HG03571 (cell line): ENCODE measurements around the gene CHST11.
A peak's percentile ranks its signal among the peaks of the same experiment; 100 is the strongest.
"Not testable (repeated sequence)": the region's sequence is repeated elsewhere in the genome, so short reads cannot be mapped to it uniquely, and the experiment has no call there.

Experiments
- ATAC-seq: cut with Tn5 transposase; IDR thresholded peaks from one replicate; pipeline ENCODE4 v1.9.1; 2021; ENCODE audit not compliant: unreplicated experiment

Gene CHST11

DNA sequence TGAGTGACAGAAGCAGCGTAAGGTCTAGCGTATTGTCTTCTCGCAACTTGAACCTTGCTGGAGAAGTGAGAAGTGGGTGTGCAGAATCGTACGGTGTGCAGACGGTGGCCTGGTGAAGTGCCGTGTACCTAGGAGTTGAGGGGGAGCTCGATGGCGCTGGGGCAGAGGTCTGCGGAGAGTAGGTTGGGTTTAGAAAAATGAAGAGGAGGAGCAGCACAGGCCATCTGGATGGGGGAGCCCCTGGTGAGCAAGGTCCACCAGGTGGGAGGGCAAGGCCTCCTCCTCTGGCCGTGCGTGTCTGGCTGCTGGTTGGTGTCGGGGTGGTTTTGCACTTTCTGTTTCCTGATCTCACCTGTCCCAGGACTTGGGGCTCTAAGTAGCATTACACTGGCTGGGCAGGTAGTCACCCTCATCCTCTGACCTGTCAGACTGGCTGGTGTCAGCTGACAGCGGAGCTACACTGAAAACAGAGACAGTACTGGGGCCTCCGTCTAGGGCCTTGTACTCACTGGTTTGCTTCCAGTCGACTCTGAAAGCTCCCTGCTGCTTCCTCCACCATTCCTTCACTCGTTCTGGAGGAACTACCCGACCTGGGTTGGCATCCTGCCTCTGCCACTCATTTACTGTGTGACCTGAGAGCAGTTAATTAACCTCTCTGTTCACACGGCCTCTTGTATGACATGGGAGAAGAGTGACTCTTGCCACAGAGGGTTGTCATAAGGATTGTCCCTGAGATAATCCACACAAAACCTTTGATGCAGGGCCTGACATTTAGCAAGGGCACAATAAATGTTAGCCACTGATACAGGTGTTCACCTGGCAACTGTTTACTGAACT is 273.1 kb downstream of the CHST11 start:
- ATAC-seq: no peak

DNA sequence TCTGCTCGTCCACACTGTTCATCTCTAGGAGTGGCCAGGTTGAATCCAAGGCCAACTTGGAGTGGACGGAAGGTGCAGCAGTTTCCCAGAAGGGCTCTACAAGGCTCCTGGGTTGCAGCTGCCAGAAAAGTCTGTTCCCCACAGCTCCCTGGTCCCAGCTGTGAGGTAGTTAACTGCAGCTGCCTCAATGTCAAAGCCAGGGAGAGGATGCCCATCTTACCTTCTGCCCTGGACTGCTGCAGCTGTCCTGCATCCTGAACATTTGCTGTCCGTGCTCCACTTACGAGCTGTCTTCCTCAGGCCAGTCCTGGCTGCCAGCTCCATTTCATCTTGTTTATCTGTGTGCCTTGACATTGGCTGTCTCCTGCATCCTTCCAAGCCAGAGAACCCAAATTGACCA is 274.0 kb downstream of the CHST11 start:
- ATAC-seq: no peak

- no peak for ATAC-seq
Observed at GRCh38 chr12:104733717-104734175, 277.0 kb downstream of the CHST11 start.

DNA sequence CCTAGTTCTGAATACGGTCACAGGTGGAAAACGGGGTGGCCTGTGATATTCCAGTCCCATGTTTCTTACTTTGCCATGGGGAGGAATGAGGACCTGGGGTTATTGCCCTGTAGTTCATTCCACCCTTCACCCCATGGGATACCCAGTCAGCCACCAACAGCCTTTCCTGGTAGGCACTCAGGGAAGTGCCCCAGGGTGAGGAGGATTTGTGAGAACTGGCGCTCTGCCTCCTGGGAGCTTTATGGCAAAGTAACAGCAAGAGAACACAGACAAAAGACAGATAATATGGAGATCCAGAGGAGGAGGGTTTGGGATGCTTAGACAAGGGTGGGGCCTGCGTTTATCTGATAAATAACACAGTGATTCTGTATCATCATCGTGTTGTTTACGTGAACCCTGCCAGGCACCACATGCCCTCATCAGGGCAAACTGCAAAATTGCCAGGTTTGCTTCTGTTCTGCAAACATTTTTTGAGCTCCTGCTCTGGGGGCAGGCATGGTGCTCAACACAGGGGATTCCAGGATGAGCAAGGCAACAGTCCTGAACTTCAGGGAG is 277.9 kb downstream of the CHST11 start:
- no peak for ATAC-seq

DNA sequence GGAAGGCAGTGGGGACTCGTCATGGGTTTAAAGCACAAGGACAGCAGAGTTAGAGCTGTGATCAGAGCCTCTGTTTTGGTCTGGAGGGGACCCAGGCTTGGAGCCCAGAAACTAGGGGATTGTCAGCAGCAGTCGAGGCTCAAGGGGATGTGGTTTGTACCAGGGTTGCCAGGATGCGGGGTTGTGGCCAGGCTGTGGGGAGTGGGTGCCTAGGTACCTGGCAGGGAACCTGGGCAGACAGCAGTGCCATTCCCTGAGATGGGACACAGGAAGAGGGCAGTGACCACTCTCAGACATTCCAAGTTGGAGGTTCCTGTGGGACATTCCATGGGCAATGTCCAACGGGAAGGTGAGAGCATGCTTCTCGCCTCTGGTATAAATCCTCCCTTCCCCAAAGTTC is 279.1 kb downstream of the CHST11 start:
- ATAC-seq: no peak

DNA sequence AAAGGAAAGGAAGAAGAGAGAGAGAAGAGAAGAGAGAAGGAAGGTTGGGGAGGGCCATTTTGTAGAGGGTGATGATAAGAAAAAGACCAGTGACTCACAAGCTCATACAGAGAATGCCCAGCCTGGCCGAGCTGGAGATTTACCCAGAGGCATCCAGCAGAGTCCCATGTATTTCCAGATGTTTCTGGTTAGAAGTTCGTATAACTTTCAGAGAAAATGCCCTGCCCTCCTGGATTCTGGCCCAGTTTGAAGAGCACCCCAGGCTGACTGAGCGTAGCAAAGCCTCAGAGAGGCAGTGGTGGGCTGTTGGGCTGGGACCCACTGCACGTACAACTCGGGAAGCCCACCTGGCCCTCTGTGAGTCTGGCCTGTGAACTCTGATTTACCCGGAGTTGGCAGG is 279.6 kb downstream of the CHST11 start:
- ATAC-seq: no peak

- ATAC-seq: no peak
Observed at GRCh38 chr12:104737113-104737512, 280.4 kb downstream of the CHST11 start.

- no peak for ATAC-seq
Observed at GRCh38 chr12:104737791-104738301, 281.1 kb downstream of the CHST11 start.

GRCh38 chr12:104738331-104738730 is 281.6 kb downstream of the CHST11 start:
- no peak for ATAC-seq

DNA sequence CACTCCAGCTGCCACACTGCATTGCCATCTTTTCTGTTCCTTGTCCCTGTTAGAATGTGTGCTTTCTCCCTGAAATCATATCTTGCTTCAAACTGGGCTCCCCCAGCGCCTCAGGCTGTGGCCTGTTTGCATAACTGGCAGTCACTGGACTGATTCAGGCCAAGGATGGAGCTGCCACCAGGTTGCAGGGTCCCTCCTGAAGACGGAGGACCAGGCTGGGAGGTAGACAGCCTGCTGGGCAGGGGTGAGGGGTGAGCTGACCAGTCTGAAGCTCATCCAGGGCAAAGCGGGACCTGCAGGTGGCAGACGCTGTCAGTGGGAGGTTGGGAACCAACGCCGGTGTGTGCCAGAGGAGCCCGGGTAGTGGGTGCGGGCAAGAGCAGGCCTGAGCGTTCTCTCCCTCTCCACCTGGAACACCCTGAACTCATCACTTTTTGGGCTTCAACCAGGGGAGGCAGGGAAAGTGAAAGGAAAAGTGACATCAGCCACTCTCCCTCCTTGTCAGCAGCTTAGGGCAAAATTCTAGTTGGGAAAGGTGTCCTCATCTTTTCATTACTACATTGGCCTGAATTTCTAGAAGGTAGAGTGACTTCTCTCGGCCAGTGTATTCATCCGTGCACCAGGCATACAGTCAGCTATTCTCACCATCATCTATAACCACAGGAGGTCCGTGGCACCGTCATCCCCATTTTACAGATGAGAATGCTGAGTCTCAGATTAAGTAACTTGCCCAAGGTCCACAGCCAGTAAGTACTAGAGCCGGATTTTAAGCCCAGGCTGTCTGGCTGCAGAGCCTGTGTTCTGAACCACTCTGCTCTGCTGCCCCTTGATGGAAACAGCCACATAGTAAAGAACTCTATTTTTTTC is 282.3 kb downstream of the CHST11 start:
- ATAC-seq: no peak

DNA sequence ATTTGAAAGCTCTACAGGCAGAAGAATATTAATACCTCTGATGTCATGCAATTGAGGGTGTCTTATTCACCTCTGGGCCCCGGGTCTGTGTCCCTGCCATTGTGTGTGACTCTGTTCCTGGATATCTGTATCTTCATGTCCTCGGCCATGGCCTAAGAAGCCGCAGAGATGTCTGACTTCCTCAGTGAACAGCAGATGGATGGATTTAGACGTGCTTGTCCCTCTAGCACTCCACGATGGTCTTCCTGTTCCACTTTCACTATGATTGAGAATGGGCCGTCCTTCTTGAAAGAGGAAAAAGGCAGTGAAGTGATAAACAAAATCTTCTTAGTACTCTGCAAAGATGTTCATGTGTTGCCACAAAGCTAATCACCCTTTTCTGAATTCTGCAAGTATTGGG is 283.9 kb downstream of the CHST11 start:
- ATAC-seq: peak; percentile 67

DNA sequence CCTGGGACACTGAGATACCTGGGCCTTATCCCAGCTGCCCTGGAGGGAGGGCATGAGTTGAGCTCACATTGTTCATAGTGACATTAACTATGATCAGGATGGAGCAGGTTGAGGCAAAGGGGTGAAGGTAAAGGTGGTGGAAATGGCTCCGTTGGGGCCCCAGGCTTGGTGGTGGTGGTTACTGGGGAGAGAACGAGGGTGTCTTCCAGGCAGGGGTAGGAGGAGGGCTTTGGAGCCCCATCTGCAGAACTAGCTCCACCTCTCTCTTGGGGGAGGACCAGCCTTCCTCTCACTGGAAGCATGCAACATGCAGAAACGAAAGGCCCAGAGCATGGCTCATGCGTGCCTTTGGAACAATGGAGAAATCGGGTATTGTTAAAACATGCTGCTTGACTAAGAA is 284.3 kb downstream of the CHST11 start:
- ATAC-seq: peak; percentile 22

- ATAC-seq: no peak
Observed at GRCh38 chr12:104741497-104742367, 285.0 kb downstream of the CHST11 start.

DNA sequence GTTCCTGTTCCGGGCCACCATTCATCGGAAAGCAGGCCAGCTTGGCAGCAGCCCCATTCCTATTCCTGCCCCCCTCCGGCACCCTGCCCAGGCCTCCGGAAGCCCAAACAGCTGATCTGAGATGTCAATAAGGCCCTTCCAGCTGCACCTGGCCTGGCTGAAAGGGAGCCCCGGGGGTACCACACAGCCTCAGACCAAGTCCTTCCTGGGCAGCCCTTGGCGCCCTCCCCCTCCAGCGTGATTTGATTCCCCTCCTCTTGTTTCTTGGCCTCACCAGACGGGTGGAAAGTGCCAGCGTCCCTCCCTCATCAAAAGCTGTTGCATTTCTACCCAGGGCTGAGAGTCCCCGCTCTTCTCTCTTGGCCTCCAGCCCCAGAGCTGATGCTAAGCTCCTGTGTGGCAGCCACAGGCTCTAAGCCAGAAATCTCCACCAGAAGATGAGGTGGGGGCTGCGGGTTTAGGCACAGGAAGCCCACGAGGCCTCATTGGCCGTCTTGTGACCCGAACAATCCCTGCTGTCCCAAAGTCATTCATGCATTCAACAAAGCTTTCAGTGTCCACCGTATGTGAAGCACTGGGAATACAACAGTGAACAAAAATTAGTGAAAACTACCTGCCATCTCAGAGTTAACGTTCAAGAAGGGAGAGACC is 285.9 kb downstream of the CHST11 start:
- ATAC-seq: no peak

- ATAC-seq: no peak
Observed at GRCh38 chr12:104743202-104743580, 286.4 kb downstream of the CHST11 start.

DNA sequence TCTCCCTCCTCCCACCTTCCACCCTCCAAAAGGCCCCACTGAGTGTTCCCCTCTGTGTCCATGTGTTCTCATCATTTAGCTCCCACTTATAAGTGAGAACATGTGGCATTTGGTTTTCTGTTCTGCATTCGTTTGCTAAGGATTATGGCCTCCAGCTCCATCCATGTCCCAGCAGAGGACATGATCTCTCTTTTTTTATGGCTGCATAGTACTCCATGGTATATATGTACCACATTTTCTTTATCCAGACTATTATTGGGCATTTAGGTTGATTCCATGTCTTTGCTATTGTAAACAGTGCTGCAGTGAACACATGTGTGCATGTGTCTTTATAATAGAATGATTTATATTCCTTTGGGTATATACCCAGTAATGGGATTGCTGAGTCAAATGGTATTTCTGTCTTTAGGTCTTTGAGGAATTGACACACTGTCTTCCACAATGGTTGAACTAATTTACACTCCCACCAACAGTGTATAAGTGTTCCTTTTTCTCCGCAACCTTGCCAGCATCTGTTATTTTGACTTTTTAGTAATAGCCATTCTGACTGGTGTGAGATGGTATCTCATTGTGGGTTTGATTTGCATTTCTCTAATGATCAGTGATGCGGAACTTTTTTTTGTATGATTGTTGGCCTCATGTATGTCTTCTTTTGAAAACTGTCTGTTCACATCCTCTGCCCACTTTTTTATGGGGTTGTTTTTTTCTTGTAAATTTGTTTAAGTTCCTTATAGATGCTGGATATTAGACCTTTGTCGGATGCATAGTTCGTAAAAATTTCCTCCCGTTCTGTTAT is 287.2 kb downstream of the CHST11 start:
- ATAC-seq: not testable (repeated sequence)

- ATAC-seq: no peak
Observed at GRCh38 chr12:104746467-104747088, 289.8 kb downstream of the CHST11 start.

GRCh38 chr12:104747330-104747729 is 290.6 kb downstream of the CHST11 start:
- ATAC-seq: no peak

GRCh38 chr12:104747955-104748354 is 291.2 kb downstream of the CHST11 start:
- no peak for ATAC-seq
